ENCODE data around the gene DPPA3.
"Not testable (repeated sequence)": the region's sequence is repeated elsewhere in the genome, so short reads cannot be mapped to it uniquely, and the experiment has no call there.

DNA sequence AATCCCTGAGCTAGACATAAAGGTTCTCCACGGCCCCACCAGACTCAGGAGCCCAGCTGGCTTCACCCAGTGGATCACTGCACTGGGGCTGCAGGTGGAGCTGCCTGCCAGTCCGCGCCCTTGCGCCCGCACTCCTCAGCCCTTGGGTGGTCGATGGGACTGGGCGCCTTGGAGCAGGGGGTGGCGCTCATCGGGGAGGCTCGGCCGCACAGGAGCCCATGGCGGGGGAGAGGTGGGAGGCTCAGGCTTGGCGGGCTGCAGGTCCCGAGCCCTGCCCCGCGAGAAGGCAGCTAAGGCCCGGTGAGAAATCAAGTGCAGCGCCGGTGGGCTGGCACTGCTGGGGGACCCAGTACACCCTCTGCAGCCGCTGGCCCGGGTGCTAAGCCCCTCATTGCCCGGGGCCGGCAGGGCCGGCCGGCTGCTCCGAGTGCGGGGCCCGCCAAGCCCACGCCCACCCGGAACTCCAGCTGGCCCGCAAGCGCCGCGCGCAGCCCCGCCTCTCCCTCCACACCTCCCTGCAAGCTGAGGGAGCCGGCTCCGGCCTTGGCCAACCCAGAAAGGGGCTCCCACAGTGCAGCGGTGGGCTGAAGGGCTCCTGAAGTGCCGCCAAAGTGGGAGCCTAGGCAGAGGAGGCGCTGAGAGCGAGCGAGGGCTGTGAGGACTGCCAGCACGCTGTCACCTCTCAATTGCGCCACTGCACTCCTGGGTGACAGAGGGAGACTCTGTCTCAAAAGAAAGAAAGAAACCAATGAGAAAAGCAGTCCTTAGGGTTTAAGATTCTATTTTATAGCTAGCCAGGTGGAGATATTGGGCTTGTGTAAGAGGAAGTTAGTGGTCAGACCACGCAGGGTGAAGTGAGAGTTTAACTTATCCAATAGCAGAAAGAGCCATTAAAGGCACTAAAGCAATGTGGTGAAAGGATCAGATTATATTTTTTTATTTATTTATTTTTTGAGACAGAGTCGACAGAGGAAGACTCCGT lies 41.0 kb downstream of the DPPA3 start:
- not testable (repeated sequence) for TF ChIP-seq POLR2AphosphoS5 (IDR thresholded peaks at IDR 0.05; ENCODE audit: insufficient read depth, low read depth, low read length); POLR2A (IDR thresholded peaks at IDR 0.05; ENCODE audit: low read depth, low read length); MYC (IDR thresholded peaks at IDR 0.05; ENCODE audit: low read depth, low read length); JUN (IDR thresholded peaks at IDR 0.05; ENCODE audit: borderline replicate concordance, insufficient read depth, insufficient read length, low read depth); FOS (IDR thresholded peaks at IDR 0.05; ENCODE audit: borderline replicate concordance, insufficient read depth, low read length); EZH2 (IDR thresholded peaks at IDR 0.05; ENCODE audit: borderline replicate concordance, low read depth, low read length, severe bottlenecking)
- TF ChIP-seq, protein P1, sequence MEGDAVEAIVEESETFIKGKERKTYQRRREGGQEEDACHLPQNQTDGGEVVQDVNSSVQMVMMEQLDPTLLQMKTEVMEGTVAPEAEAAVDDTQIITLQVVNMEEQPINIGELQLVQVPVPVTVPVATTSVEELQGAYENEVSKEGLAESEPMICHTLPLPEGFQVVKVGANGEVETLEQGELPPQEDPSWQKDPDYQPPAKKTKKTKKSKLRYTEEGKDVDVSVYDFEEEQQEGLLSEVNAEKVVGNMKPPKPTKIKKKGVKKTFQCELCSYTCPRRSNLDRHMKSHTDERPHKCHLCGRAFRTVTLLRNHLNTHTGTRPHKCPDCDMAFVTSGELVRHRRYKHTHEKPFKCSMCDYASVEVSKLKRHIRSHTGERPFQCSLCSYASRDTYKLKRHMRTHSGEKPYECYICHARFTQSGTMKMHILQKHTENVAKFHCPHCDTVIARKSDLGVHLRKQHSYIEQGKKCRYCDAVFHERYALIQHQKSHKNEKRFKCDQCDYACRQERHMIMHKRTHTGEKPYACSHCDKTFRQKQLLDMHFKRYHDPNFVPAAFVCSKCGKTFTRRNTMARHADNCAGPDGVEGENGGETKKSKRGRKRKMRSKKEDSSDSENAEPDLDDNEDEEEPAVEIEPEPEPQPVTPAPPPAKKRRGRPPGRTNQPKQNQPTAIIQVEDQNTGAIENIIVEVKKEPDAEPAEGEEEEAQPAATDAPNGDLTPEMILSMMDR (IDR thresholded peaks at IDR 0.05; ENCODE audit: extremely low read depth in 1 of 2, insufficient read depth in 1 of 2, low read depth in 1 of 2, low read length in 2 of 2), result not testable (repeated sequence)
- TF ChIP-seq, protein P2, sequence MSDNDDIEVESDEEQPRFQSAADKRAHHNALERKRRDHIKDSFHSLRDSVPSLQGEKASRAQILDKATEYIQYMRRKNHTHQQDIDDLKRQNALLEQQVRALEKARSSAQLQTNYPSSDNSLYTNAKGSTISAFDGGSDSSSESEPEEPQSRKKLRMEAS (IDR thresholded peaks at IDR 0.05; ENCODE audit: insufficient read depth, insufficient read length), result not testable (repeated sequence)
